Neuronal stem cell (in vitro differentiated cells): ENCODE data around the gene FAM20A.

Experiments used
- DNase-seq: peaks from one replicate; pipeline ENCODE4 v3.0.0-alpha.2; 2013; ENCODE audit warnings: low spot score
- H2AFZ ChIP-seq: one replicate; pipeline ENCODE4 v1.6.1; 2013; ENCODE audit warnings: mild to moderate bottlenecking, low read length, inconsistent platforms
- H2AK5ac ChIP-seq: 2 replicates; pipeline ENCODE4 v1.6.1; 2013; ENCODE audit warnings: low read depth, mild to moderate bottlenecking, inconsistent platforms, low read length, moderate library complexity, mixed read lengths
- H2BK120ac ChIP-seq: 2 replicates; pipeline ENCODE4 v1.6.1; 2013; ENCODE audit warnings: low read depth, mild to moderate bottlenecking, inconsistent platforms, low read length, moderate library complexity, mixed read lengths
- H2BK12ac ChIP-seq: one replicate; pipeline ENCODE4 v1.6.1; 2013; ENCODE audit warnings: low read length, inconsistent platforms
- H2BK15ac ChIP-seq: 2 replicates; pipeline ENCODE4 v1.6.1; 2013; ENCODE audit warnings: mild to moderate bottlenecking, low read length, inconsistent platforms, mixed read lengths
- H2BK5ac ChIP-seq: one replicate; pipeline ENCODE4 v1.6.1; 2013; ENCODE audit warnings: inconsistent platforms, mild to moderate bottlenecking, low read length, moderate library complexity
- H3K14ac ChIP-seq: one replicate; pipeline ENCODE4 v1.6.1; 2013; ENCODE audit warnings: low read length, inconsistent platforms
- H3K18ac ChIP-seq: 2 replicates; pipeline ENCODE4 v1.6.1; 2013; ENCODE audit warnings: low read length, inconsistent platforms
- H3K23ac ChIP-seq: 2 replicates; pipeline ENCODE4 v1.6.1; 2013; ENCODE audit warnings: low read depth, mild to moderate bottlenecking, mixed read lengths, low read length, inconsistent platforms; ENCODE audit not compliant: poor library complexity
- H3K27ac ChIP-seq: replicated peaks from 3 replicates; pipeline ENCODE4 v1.5.1; 2013; ENCODE audit warnings: low read length, inconsistent platforms
- H3K27me3 ChIP-seq, 3 experiments: 2 replicates each; pipeline ENCODE4 v1.6.1; 2013; ENCODE audit warnings: low read length in 3 of 3, mild to moderate bottlenecking in 2 of 3, inconsistent platforms in 1 of 3, low read depth in 1 of 3, mixed read lengths in 1 of 3, moderate library complexity in 1 of 3; ENCODE audit not compliant: control insufficient read depth in 3 of 3, insufficient read depth in 3 of 3
- H3K36me3 ChIP-seq, 2 donors: replicated peaks in 1 of 2; 2 replicates each; pipeline ENCODE4 v1.6.1; 2013; ENCODE audit warnings: low read length in 2 of 2; ENCODE audit not compliant: control insufficient read depth in 2 of 2, insufficient read depth in 2 of 2
- H3K4ac ChIP-seq: 2 replicates; pipeline ENCODE4 v1.6.1; 2013; ENCODE audit warnings: inconsistent platforms, mild to moderate bottlenecking, low read length, moderate library complexity
- H3K4me1 ChIP-seq, 2 donors: 1 replicate in 1 of 2; 2 replicates in 1 of 2; pipeline ENCODE4 v1.6.1; 2013; ENCODE audit warnings: low read length in 2 of 2, low read depth in 1 of 2; ENCODE audit not compliant: control insufficient read depth in 2 of 2, insufficient read depth in 1 of 2
- H3K4me2 ChIP-seq: one replicate; pipeline ENCODE4 v1.6.1; 2013; ENCODE audit warnings: mild to moderate bottlenecking, low read length, inconsistent platforms; ENCODE audit not compliant: insufficient read depth, poor library complexity, severe bottlenecking
- H3K4me3 ChIP-seq, 2 donors: 2 replicates each; pipeline ENCODE4 v1.5.1; 2013; ENCODE audit warnings: low read length in 2 of 2, mild to moderate bottlenecking in 2 of 2, inconsistent platforms in 1 of 2, moderate library complexity in 1 of 2
- H3K79me1 ChIP-seq: one replicate; pipeline ENCODE4 v1.6.1; 2013; ENCODE audit warnings: low read depth, mild to moderate bottlenecking, inconsistent platforms, low read length, moderate library complexity
- H3K9ac ChIP-seq: one replicate; pipeline ENCODE4 v1.6.1; 2013; ENCODE audit warnings: mild to moderate bottlenecking, low read depth, low read length, inconsistent platforms; ENCODE audit not compliant: poor library complexity
- H3K9me3 ChIP-seq, 2 donors: replicated peaks in 1 of 2; 2 replicates each; pipeline versions ENCODE3 to v1.6.1; 2013; ENCODE audit warnings: low read length in 2 of 2, mild to moderate bottlenecking in 2 of 2, inconsistent platforms in 1 of 2, low read depth in 1 of 2, mixed read lengths in 1 of 2, moderate library complexity in 1 of 2; ENCODE audit not compliant: control insufficient read depth in 2 of 2, insufficient read depth in 1 of 2
- H4K8ac ChIP-seq: one replicate; pipeline ENCODE4 v1.6.1; 2013; ENCODE audit warnings: low read depth, mild to moderate bottlenecking, inconsistent platforms, low read length, moderate library complexity
- H4K91ac ChIP-seq: one replicate; pipeline ENCODE4 v1.6.1; 2013; ENCODE audit warnings: low read length, low read depth, mild to moderate bottlenecking, inconsistent platforms; ENCODE audit not compliant: poor library complexity
- WGBS, 2 donors: extraction: QIAGEN DNeasy Blood & Tissue Kit; methylation state at CpG; one replicate each; pipeline ENCODE4 v1.1.7; 2013; ENCODE audit warnings: missing lambda C conversion rate in 2 of 2, mixed read lengths in 1 of 2; ENCODE audit not compliant: insufficient read length in 2 of 2, insufficient replicate concordance in 1 of 2; ENCODE audit errors: extremely low coverage in 2 of 2; 5-methylcytosine and 5-hydroxymethylcytosine counted together

The FAM20A gene

GRCh38 chr17:68599552-68600066 lies 1.6 kb downstream of the FAM20A start:
- Histone ChIP-seq H3K14ac (no peak overlapping the region), H3K4me2 (peak overlapping the region; percentile 92), H3K9ac (no peak overlapping the region), H2AK5ac (no peak overlapping the region), H3K27me3 (peaks cover 2 to 86% (median 27%) of the 10 kb centered on the region in 3 experiments), H3K4ac (no peak overlapping the region), H2BK12ac (no peak overlapping the region), H2BK120ac (no peak overlapping the region), H2BK5ac (no peak overlapping the region), H3K79me1 (no peaks in the 10 kb centered on the region), H3K18ac (peak overlapping the region; percentile 77), H3K4me1 (peaks cover 3 to 9% of the 10 kb centered on the region in 2 donors), H2BK15ac (peak overlapping the region; percentile 31), H3K9me3 (no peaks in the 10 kb centered on the region), H2AFZ (peak overlapping the region; percentile 96), H4K8ac (no peak overlapping the region), H4K91ac (no peak overlapping the region), H3K27ac (no peak overlapping the region), H3K36me3 (no peaks in the 10 kb centered on the region), H3K4me3 (peak overlapping the region in 1 of 2 donors; percentile 81), H3K23ac (peak overlapping the region; percentile 90)
- no CpG with 5 or more reads among the region's 18 CpGs for WGBS, 2 donors
- DNase-seq = no peak

GRCh38 chr17:68599091-68599490 lies 2.1 kb downstream of the FAM20A start:
- no peaks in the 10 kb centered on the region for H3K36me3 ChIP-seq
- H3K4me3 ChIP-seq = no peak overlapping the region
- no peak overlapping the region for H2BK15ac ChIP-seq
- H3K9ac ChIP-seq = no peak overlapping the region
- no peak overlapping the region for H4K91ac ChIP-seq
- H3K4me1 ChIP-seq = peaks cover 3 to 9% of the 10 kb centered on the region in 2 donors
- H2AFZ ChIP-seq = no peak overlapping the region
- no peak overlapping the region for H2BK5ac ChIP-seq
- H3K27ac ChIP-seq = no peak overlapping the region
- DNase-seq = no peak
- H3K18ac ChIP-seq = no peak overlapping the region
- H3K4ac ChIP-seq = no peak overlapping the region
- no peak overlapping the region for H2AK5ac ChIP-seq
- H3K23ac ChIP-seq = no peak overlapping the region
- no peaks in the 10 kb centered on the region for H3K9me3 ChIP-seq
- no peak overlapping the region for H2BK12ac ChIP-seq
- no peak overlapping the region for H3K4me2 ChIP-seq
- H3K14ac ChIP-seq = no peak overlapping the region
- no peak overlapping the region for H4K8ac ChIP-seq
- WGBS, 2 donors = no CpG with 5 or more reads among the region's 4 CpGs
- no peaks in the 10 kb centered on the region for H3K79me1 ChIP-seq
- peaks cover 2 to 90% (median 27%) of the 10 kb centered on the region in 3 experiments for H3K27me3 ChIP-seq
- H2BK120ac ChIP-seq = no peak overlapping the region

GRCh38 chr17:68598545-68598961 lies 2.6 kb downstream of the FAM20A start:
- H4K8ac ChIP-seq = no peak overlapping the region
- no peak overlapping the region for H3K18ac ChIP-seq
- peaks cover 3 to 9% of the 10 kb centered on the region in 2 donors for H3K4me1 ChIP-seq
- H3K4me2 ChIP-seq = no peak overlapping the region
- WGBS, 2 donors = no CpG with 5 or more reads among the region's 4 CpGs
- H3K27ac ChIP-seq = no peak overlapping the region
- no peaks in the 10 kb centered on the region for H3K9me3 ChIP-seq
- H3K23ac ChIP-seq = no peak overlapping the region
- H2BK5ac ChIP-seq = no peak overlapping the region
- no peak overlapping the region for H3K14ac ChIP-seq
- no peak overlapping the region for H3K4me3 ChIP-seq
- no peak overlapping the region for H2BK12ac ChIP-seq
- no peak overlapping the region for H2AK5ac ChIP-seq
- no peak overlapping the region for H2BK120ac ChIP-seq
- H3K36me3 ChIP-seq = no peaks in the 10 kb centered on the region
- no peaks in the 10 kb centered on the region for H3K79me1 ChIP-seq
- no peak for DNase-seq
- no peak overlapping the region for H4K91ac ChIP-seq
- no peak overlapping the region for H2AFZ ChIP-seq
- no peak overlapping the region for H3K9ac ChIP-seq
- H2BK15ac ChIP-seq = no peak overlapping the region
- H3K4ac ChIP-seq = no peak overlapping the region
- peaks cover 2 to 87% (median 27%) of the 10 kb centered on the region in 3 experiments for H3K27me3 ChIP-seq

- Histone ChIP-seq H4K8ac (no peak overlapping the region), H2AFZ (no peak overlapping the region), H2BK15ac (no peak overlapping the region), H3K14ac (no peak overlapping the region), H3K79me1 (no peaks in the 10 kb centered on the region), H4K91ac (no peak overlapping the region), H3K18ac (no peak overlapping the region), H3K4me1 (peaks cover 3 to 9% of the 10 kb centered on the region in 2 donors), H3K4ac (no peak overlapping the region), H2BK5ac (no peak overlapping the region), H2AK5ac (no peak overlapping the region), H3K27me3 (peaks cover 2 to 87% (median 27%) of the 10 kb centered on the region in 3 experiments), H3K27ac (no peak overlapping the region), H3K9me3 (no peaks in the 10 kb centered on the region), H2BK120ac (no peak overlapping the region), H3K4me3 (no peak overlapping the region), H3K36me3 (no peaks in the 10 kb centered on the region), H3K4me2 (no peak overlapping the region), H3K23ac (no peak overlapping the region), H3K9ac (no peak overlapping the region), H2BK12ac (no peak overlapping the region)
- DNase-seq = no peak
- WGBS, 2 donors = no CpG with 5 or more reads among the region's 4 CpGs
These were observed 3.1 kb downstream of the FAM20A start for GRCh38 chr17:68598074-68598473.
